NOMO-1 treated with dmso at 0.1 percent for 144 hours (cell line): Measurements from ENCODE around the gene ARFGAP2.
"Not testable (repeated sequence)": the region's sequence is repeated elsewhere in the genome, so short reads cannot be mapped to it uniquely, and the experiment has no call there.

ENCODE experiments used
- DNase-seq: peaks from one replicate; lab custom pipeline; 2025; ENCODE audit not compliant: unreplicated experiment; lab: John Stamatoyannopoulos, UW

Gene ARFGAP2

DNA sequence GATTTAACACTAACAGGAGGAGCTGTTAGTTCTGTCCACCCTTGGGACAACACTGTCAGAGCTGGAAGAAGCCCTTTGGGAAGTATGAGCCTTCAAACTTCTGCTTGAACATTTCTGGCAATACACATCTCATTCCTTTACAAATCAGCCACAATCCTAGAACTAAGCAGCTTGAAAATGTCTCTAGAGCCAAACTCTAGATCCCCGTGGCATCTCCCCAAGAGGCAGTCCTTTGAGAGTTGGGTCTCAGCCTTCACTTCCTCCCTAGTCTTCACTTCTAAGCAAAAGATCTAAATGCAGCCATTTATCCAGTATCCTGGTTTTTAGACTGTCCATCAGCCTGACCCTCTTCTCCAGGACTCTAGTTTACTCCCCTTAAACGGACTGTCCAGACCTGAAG, 26.9 kb downstream of the ARFGAP2 start:
- DNase-seq: no peak

DNA sequence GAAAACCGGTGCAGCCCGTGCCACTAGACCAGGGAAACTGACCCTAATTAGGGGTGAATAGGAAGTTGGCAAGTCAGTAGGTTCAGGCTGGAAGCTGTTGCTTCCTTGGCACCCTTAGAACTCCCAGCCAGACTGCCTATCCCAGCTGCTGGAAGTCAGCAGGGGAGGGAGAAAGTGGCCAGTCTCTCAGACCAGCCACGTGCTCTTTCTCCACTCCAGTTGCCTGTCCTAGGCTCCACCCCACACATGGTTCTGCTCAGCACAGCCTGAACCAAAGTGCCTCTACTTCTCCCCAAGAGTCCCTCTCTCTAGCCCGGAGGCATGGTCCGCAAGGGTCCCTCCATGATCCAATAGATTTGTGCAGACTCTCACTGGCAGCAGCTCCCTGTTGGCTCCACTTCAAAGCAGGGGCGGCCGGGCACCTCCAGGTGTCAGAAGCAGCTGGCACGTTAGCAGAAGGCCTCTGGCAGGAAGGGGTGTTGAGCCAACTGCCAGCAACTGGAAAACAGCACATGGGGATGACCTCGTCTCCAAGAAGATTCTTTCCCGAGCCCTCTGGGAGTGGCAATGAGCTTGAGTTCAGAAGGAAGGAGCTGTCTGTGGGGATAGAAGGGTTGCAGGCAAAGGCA, 27.7 kb downstream of the ARFGAP2 start:
- DNase-seq: no peak

- DNase-seq: no peak
These were observed 28.4 kb downstream of the ARFGAP2 start for GRCh38 chr11:47148270-47148669.

- DNase-seq: no peak
These were observed 29.0 kb downstream of the ARFGAP2 start for GRCh38 chr11:47147681-47148080.

GRCh38 chr11:47147250-47147649, 29.4 kb downstream of the ARFGAP2 start:
- DNase-seq: no peak

DNA sequence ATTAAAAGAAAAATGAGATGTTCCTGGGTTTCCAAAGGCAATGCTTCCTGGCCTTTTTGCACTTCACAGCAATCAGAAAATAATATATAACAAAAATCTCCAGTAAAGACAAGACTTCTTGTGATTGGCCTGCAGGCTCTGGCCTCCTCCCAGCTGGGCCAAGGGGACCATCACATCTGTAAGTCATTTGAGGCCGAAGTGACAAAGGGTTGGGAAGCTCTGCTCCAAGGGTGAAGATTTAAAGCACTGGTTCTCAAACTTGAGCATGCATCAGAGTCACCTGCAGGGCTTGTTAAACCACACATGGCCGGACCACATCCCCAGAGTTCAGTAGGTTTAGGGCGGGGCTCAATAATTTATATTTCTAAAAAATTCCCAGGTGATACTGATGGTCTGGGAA, 32.1 kb downstream of the ARFGAP2 start:
- DNase-seq: no peak

DNA sequence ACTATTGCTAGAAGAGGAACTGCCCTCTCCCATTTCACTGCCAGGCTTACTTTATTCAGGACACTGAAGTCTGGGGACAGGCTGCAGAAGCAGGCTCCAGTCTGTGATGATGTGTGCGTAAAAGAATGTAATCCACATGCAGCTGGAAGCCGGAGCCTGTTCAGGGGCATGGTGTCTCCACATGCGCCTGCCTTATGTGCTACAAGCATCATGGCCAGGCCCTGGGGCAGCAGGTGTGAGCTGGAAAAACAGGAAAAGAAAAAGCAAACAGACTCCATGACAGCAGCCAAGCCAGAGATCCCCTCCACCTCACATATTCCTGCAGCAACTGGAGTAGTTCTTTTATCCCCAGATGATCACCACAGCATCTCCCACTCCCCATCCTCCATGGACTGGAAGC, 33.4 kb downstream of the ARFGAP2 start:
- DNase-seq: no peak

GRCh38 chr11:47139878-47140277, 36.8 kb downstream of the ARFGAP2 start:
- DNase-seq: no peak

DNA sequence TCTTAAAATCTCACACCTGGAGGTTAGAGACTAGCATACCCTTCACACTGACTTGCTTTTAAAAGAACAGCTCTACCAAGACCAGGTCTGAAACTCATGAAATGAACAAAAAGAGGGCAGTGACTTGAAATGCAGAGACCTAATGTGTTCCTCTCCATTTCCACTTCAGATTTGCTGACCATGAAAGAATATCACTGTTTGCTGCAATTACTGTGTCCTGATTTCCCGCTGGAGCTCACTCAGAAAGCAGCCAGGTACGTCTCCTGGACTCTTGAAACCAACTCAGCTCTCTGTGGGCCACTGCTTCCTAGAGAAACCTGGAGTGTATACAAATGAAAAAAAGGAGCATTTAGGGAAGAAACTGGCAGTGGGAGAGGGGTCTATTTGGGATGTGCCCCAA, 39.2 kb downstream of the ARFGAP2 start:
- DNase-seq: no peak

DNA sequence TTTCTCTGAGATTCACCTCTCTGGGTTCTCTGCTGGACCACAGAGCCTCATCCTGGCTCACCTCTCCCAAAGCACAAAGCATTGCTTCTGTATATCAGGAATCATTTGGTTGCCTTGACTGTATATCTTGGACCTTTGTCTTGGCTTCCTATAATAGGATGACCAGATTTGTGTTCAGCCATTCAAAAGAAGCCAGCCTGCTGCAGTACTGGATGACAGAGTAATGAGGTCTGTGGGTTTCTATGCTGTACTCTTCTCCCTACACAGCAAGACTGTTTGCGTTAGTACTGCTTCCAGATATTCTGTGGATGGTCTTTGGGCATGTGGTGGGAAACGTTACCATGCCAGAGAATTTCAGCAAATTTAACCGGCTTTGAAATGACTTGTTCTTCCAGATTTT, 39.8 kb downstream of the ARFGAP2 start:
- DNase-seq: no peak

- DNase-seq: no peak
These were observed 40.4 kb downstream of the ARFGAP2 start for GRCh38 chr11:47136327-47136726.

DNA sequence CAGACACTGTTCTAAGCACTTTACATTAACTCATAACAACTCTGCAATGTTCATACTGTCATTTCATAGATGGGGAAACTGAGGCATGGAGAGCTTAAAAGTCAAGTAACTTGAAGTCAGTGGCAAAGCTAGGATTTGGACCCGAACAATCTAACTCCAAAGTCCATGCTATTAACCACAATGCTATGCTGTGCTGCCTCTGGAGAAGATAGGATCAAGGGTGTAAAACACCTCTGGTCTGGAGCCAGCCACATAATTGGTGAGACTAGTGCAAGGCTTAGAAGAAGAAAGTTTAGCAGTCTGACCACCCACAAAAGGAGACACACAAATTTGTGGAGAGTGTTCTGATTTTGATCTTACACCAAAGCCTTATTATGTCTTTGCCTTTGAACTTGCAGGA, 43.7 kb downstream of the ARFGAP2 start:
- no peak for DNase-seq

GRCh38 chr11:47132490-47132889, 44.2 kb downstream of the ARFGAP2 start:
- DNase-seq: no peak

DNA sequence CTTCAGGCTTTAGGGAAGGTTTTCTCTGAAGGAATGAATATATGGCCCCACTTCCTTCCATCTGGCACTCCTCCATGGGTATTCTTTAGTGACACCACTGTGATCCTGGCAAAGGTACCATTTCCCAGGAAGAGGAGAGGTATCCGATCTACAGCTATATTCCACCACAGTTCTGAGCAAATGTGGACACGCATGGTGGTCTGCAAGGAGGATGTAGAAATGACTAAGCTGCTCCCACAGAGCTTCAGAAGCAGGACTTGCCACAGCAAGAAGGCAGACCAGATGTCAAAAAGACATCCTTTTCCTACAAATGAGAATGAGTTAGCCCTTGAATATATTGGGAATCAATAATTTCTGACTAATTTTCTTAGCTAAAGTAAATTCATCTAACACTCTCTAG, 45.5 kb downstream of the ARFGAP2 start:
- no peak for DNase-seq

DNA sequence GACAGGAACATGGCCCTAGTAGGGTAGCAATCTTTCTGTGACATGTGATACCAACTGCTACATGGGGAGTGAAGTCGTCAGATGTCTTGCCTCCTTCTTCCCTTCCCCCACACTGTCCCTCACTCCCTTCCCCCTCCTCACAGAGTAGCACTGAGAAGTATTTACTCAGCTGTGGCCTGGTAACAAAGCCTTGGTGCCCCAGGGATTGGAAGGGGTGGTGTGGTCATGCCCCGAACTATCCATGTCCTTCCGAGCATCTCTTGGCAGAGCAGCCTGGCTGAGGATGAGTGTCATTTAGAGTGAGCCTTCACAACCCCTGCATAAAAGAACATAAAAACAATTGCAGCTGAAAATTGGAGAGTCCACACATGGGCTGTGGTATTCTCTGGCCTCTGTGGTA, 46.1 kb downstream of the ARFGAP2 start:
- DNase-seq: no peak

DNA sequence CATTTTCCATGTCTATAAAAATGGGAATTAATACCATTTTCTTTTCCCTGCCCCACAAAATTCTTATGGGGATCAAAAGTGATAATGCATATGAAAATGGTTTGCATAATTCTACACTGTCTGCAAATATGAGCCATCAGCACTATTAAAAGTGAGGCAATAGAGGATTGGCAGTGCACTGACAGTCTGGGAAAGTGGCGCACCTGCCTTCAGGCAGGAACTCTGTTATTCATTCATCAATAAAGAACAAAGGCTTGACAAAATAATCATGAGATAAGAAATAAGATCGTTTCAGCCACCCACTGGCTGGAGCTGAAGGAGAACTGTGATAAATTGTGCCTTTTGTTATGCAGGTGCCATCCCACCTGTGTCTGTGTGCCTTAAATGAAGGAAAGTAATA, 49.5 kb downstream of the ARFGAP2 start:
- DNase-seq: no peak

- no peak for DNase-seq
These were observed 51.6 kb downstream of the ARFGAP2 start for GRCh38 chr11:47125083-47125482.

GRCh38 chr11:47124675-47125074, 52.0 kb downstream of the ARFGAP2 start:
- no peak for DNase-seq

- DNase-seq: no peak
These were observed 53.6 kb downstream of the ARFGAP2 start for GRCh38 chr11:47123094-47123493.

- DNase-seq: no peak
These were observed 54.9 kb downstream of the ARFGAP2 start for GRCh38 chr11:47121731-47122130.

DNA sequence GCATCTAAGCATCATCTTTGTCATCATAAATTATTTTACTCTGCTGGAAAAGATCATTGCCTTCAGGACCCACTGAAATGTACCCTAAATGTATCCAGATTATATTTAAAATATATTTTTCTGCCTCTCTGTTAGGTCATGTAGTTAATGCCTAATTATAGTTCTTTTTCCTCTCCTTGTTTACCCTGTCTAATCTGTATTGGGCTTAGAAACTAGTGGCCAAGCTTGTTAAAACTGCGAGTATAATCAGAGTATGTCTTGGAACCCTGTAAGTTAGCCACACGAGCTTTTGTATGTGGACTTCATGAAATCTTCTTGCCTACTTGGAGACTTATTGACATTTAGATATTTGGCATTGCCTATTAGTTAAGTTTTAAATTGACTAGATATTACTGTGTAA, 55.6 kb downstream of the ARFGAP2 start:
- DNase-seq: no peak

DNA sequence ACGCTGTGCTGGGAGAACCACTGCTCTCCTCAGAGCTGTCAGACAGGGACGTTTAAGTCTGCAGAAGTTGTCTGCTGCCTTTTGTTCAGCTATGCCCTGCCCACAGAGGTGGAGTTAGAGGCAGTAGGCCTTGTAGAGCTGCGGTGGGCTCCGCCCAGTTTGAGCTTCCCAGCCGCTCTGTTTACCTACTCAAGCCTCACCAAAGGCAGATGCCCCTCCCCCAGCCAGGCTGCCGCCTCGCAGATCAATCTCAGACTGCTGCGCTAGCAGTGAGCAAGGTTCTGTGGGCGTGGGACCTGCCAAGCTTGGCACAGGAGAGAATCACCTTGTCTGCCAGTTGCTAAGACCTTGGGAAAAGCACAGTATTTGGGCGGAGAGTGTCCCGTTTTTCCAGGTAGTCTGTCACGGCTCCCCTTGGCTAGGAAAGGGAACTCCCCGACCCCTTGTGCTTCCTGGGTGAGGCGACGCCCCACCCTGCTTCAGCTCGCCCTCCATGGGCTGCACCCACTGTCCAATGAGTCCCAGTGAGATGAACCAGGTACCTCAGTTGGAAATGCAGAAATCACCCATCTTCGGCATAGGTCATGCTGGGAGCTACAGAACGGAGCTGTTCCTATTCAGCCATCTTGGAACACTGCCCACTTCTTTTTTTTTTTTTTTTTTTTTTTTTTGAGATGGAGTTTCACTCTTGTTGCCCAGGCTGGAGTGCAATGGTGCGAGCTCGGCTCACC, 57.6 kb downstream of the ARFGAP2 start:
- not testable (repeated sequence) for DNase-seq
